DMS79 (cell line): Measurements from ENCODE around the gene OCEL1.
"Not testable (repeated sequence)": the region's sequence is repeated elsewhere in the genome, so short reads cannot be mapped to it uniquely, and the experiment has no call there.

Source experiments
- DNase-seq: peaks from one replicate; lab custom pipeline; 2025; lab: John Stamatoyannopoulos, UW

The OCEL1 gene

GRCh38 chr19:17264641-17264979 is 38.6 kb downstream of the OCEL1 start, which contains the start of gene USHBP1:
USHBP1 (minus strand) TSS chr19:17264745; CDS start chr19:17264299, 446 bp downstream.
- no peak for DNase-seq

DNA sequence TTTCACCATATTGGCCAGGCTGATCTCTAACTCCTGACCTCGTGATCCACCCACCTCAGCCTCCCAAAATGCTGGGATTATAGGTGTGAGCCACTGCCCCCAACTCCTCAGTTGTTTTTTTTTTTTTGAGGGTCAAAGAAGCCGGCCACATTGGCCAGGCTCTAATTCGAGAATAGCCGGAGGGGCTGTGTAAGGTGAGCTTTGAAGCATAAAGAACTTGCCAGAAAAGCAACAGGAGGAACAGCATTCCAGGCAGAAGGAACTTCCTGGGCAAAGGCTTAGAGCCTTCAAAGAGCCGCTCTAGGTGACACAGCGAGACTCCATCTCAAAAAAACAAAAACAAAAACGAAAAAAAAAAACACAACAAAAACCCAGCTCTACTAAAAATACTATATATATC is 40.0 kb downstream of the OCEL1 start:
- no peak for DNase-seq

- no peak for DNase-seq
These were observed 40.6 kb downstream of the OCEL1 start for GRCh38 chr19:17266589-17266974.

GRCh38 chr19:17266975-17267788 is 41.2 kb downstream of the OCEL1 start, which contains the start of gene BABAM1:
BABAM1 (plus strand) TSS chr19:17267443; CDS start chr19:17268807, 1,364 bp downstream.
- DNase-seq, result peak; percentile 95

DNA sequence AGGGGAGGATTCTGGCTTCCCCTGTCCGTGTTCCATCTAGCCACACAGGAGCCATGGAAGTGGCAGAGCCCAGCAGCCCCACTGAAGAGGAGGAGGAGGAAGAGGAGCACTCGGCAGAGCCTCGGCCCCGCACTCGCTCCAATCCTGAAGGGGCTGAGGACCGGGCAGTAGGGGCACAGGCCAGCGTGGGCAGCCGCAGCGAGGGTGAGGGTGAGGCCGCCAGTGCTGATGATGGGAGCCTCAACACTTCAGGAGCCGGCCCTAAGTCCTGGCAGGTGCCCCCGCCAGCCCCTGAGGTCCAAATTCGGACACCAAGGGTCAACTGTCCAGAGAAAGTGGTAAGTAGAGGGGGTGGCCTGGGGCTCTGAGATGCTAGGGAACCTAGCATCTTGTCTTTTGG is 42.7 kb downstream of the OCEL1 start:
- no peak for DNase-seq

- DNase-seq, result not testable (repeated sequence)
These were observed 48.9 kb downstream of the OCEL1 start for GRCh38 chr19:17274892-17275291.

DNA sequence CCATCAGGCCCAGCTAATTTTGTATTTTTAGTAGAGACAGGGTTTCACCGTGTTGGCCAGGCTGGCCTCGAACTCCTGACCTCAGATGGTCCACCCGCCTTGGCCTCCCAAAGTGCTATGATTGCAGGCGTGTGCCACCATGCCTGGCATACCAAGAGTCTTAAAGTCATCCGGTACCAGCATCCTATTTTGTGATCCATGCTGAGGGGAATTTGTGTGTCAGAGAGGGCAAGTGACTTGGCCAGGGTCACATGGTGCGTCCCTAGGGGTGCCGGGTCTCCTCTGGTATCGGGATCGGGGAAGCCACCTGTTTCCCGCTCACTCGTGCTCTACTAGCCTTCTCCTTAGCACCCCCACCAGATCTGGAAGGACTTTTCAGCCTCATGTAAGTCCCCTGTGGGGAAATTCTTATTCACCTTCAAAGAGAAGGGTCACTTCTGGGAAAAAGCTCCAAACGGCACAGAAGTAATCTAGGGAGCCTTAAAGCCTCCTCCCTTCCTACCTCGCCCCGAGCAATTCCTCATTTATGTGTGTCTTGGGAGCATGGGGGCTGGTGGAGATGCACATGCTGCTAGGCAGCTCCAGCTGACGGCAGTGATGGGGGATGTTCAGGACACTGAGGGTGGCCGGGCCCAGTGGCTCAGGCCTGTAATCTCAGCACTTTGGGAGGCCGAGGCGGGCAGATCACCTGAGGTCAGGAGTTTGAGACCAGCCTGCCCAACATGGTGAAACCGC is 49.6 kb downstream of the OCEL1 start:
- DNase-seq, result no peak
